Ovary (tissue), 9 donors: ENCODE results near the gene EHBP1. TPM values are rescaled to one million over a fixed set of nuclear protein-coding genes. Genes with fewer than 3 reads are reported as not detected.

Experiments
- DNase-seq, 5 donors: peaks; one replicate each; pipeline ENCODE4 v3.0.0-alpha.2; 2019 to 2020
- H3K27ac ChIP-seq, 2 donors: fragments of 200-600 bp; one replicate each; pipeline versions ENCODE4 v1.5.1 to v1.8.0; 2019 to 2022
- H3K27me3 ChIP-seq: fragments of 200-600 bp; one replicate; pipeline ENCODE4 v1.8.0; 2022
- H3K36me3 ChIP-seq: fragments of 200-600 bp; sonication (generic); one replicate; pipeline ENCODE4 v1.5.1; 2019
- H3K4me1 ChIP-seq: one replicate; pipeline ENCODE4 v1.8.1; 2013; ENCODE audit warnings: mild to moderate bottlenecking, moderate library complexity; ENCODE audit not compliant: insufficient read depth
- H3K4me3 ChIP-seq: fragments of 200-600 bp; sonication (generic); one replicate; pipeline ENCODE4 v1.5.1; 2017
- H3K9me3 ChIP-seq, 2 donors: fragments of 200-600 bp in 1 of 2; sonication (generic) in 1 of 2; one replicate each; pipeline versions ENCODE4 v1.5.1 to v1.8.1; 2013 to 2019; ENCODE audit warnings: mild to moderate bottlenecking in 1 of 2, moderate library complexity in 1 of 2
- CTCF ChIP-seq, 3 donors: fragments of 450-650 bp in 2 of 3; fragments of 200-600 bp in 1 of 3; IDR thresholded peaks; one replicate each; pipeline versions ENCODE4 v1.5.1 to v1.8.0; 2016 to 2022; ENCODE audit warnings: antibody characterized with exemption in 3 of 3, mild to moderate bottlenecking in 1 of 3
- EP300 ChIP-seq: sonication (generic); formaldehyde crosslinking; IDR thresholded peaks from one replicate; pipeline ENCODE4 v1.6.1; 2017; ENCODE audit warnings: antibody characterized with exemption
- POLR2A ChIP-seq: fragments of 450-650 bp; IDR thresholded peaks from one replicate; pipeline ENCODE4 v1.6.1; 2017; ENCODE audit warnings: antibody characterized with exemption, mild to moderate bottlenecking, moderate library complexity
- WGBS, 3 donors: extraction: QIAGEN DNeasy Blood & Tissue Kit in 1 of 3; methylation state at CpG; one replicate each; pipeline versions ENCODE4 v1.1.5 to v1.1.7; 2013 to 2017; 5-methylcytosine and 5-hydroxymethylcytosine counted together
- intact Hi-C, 4 donors: fragments of 100-400 bp; cut with DNase I; formaldehyde crosslinking; loops; one replicate each; pipeline versions ENCODE4 v1.11.0 to v1.15.1; 2022 to 2023
- polyA plus RNA-seq, 2 donors: library from polyadenylated mRNA; stranded (reverse); fragments of 200-250 nt in 1 of 2; fragments of 350-450 nt in 1 of 2; fragmentation: Illumina TruSeq in 1 of 2; extraction: RNeasy Lipid Tissue Mini Kit (QIAGEN cat#74804) in 1 of 2; gene quantifications; one replicate each; pipeline ENCODE4 v1.2.3, GENCODE V29; 2013 to 2014
- total RNA-seq, 7 donors: library from RNA; depleted of rRNA in 2 of 7; stranded (reverse); fragments of >200 nt in 2 of 7; fragmentation: NEBNext Ultra II Directional in 3 of 7; extraction: Animal tissue kit (Norgen Biotek cat#: 25700) in 3 of 7; gene quantifications; one replicate each; pipeline versions ENCODE4 v1.1.0 to v1.2.4, GENCODE V29; 2016 to 2023
- donor health status: DM: no; HTN: no; CAD: no; lungs with moderate emphysema.
- donor health status: DM: no; HTN: no; CAD: no.
- donor health status: Bipolar disorder and iron deficiency.
- donor health status: DM: yes; HTN: yes; CAD: no.
- donor health status: DM: no; HTN: no; CAD: no.
- donor health status: DM: yes; HTN: yes; CAD: no.

The EHBP1 gene
- total and polyA plus RNA-seq, 9 donors, result 56.3 to 185 (median 117) TPM

- Histone ChIP-seq H3K36me3 (no peaks in the 10 kb centered on the region), H3K4me1 (no peaks in the 10 kb centered on the region), H3K27me3 (no peaks in the 10 kb centered on the region), H3K27ac (no peak overlapping the region), H3K4me3 (no peak overlapping the region), H3K9me3 (no peaks in the 10 kb centered on the region)
- no peak for DNase-seq
- intact Hi-C loops, result no loop called here
- TF ChIP-seq EP300, result no peak
- TF ChIP-seq CTCF (IDR thresholded peaks at IDR 0.05), result no peak
- no peak for TF ChIP-seq POLR2A
Observed at GRCh38 chr2:63007813-63008458, 302.4 kb downstream of the EHBP1 start.

- no peaks in the 10 kb centered on the region for H3K4me1 ChIP-seq
- no peak overlapping the region for H3K27ac ChIP-seq
- TF ChIP-seq POLR2A, result no peak
- TF ChIP-seq EP300, result no peak
- no peak for TF ChIP-seq CTCF (IDR thresholded peaks at IDR 0.05)
- DNase-seq, result no peak
- WGBS, 3 donors, result 93 to 100% (median 97%) methylated on average over 1 of the region's 1 CpG
- H3K27me3 ChIP-seq, result no peaks in the 10 kb centered on the region
- intact Hi-C loops, result no loop called here
- H3K4me3 ChIP-seq, result no peak overlapping the region
- H3K9me3 ChIP-seq, result no peaks in the 10 kb centered on the region
- H3K36me3 ChIP-seq, result no peaks in the 10 kb centered on the region
Observed at GRCh38 chr2:63008838-63009237, 303.3 kb downstream of the EHBP1 start.

GRCh38 chr2:63009490-63009889 is 304.0 kb downstream of the EHBP1 start:
- H3K27me3 ChIP-seq, result no peaks in the 10 kb centered on the region
- no peak overlapping the region for H3K4me3 ChIP-seq
- no peaks in the 10 kb centered on the region for H3K36me3 ChIP-seq
- no peak for DNase-seq
- no peak for TF ChIP-seq EP300
- TF ChIP-seq POLR2A, result no peak
- no peak for TF ChIP-seq CTCF (IDR thresholded peaks at IDR 0.05)
- no peak overlapping the region for H3K27ac ChIP-seq
- intact Hi-C loops, result no loop called here
- H3K9me3 ChIP-seq, result no peaks in the 10 kb centered on the region
- H3K4me1 ChIP-seq, result no peaks in the 10 kb centered on the region

- Histone ChIP-seq H3K9me3 (no peaks in the 10 kb centered on the region), H3K4me3 (no peak overlapping the region), H3K27ac (no peak overlapping the region), H3K36me3 (no peaks in the 10 kb centered on the region), H3K27me3 (no peaks in the 10 kb centered on the region), H3K4me1 (no peaks in the 10 kb centered on the region)
- no peak for DNase-seq
- 37 to 50% (median 41%) methylated on average over 1 of the region's 1 CpG for WGBS, 3 donors
- intact Hi-C loops, result no loop called here
- TF ChIP-seq POLR2A, result no peak
- TF ChIP-seq EP300, result no peak
- TF ChIP-seq CTCF (IDR thresholded peaks at IDR 0.05), result no peak
Observed at GRCh38 chr2:63012541-63012940, 307.0 kb downstream of the EHBP1 start.
